OCI-LY3 (cell line): ENCODE data around the gene IQCN.

ENCODE experiments used
- CTCF ChIP-seq: fragments of 200-600, 300-600 bp; sonication (generic); IDR thresholded peaks from 2 replicates; pipeline ENCODE4 v1.5.1; 2014; ENCODE audit warnings: antibody characterized with exemption, low read length, low read depth
- EZH2phosphoT487 ChIP-seq: fragments of 200-600 bp; shearing (Covaris generic); IDR thresholded peaks from 2 replicates; pipeline ENCODE4 v1.6.1; 2018; ENCODE audit warnings: antibody characterized with exemption, mixed run types, low read depth

GRCh38 chr19:18233224-18233825 lies 40.9 kb downstream of the IQCN start:
- no peak for TF ChIP-seq CTCF
- no peak for TF ChIP-seq EZH2phosphoT487
